DND-41 (cell line): ENCODE results near the gene CDK5.
A peak's percentile ranks its signal among the peaks of the same experiment; 100 is the strongest.

Experiments used
- ATAC-seq: fragments of 200-7000 bp; cut with Tn5 transposase; 3 replicates; pipeline ENCODE4 v1.9.1; 2021; ENCODE audit warnings: low read depth; ENCODE audit not compliant: insufficient read depth
- DNase-seq: peaks from one replicate; pipeline ENCODE4 v3.0.0-alpha.2; 2020
- H2AFZ ChIP-seq: 2 replicates; pipeline ENCODE4 v1.6.0; 2012; ENCODE audit warnings: low read depth, low read length
- H3K27ac ChIP-seq: 2 replicates; pipeline ENCODE4 v1.5.1; 2012; ENCODE audit warnings: low read length, inconsistent platforms
- H3K27me3 ChIP-seq: fragments of 200-600 bp; sonication (generic); 2 replicates; pipeline ENCODE4 v1.6.0; 2012; ENCODE audit warnings: low read length, mild to moderate bottlenecking, inconsistent platforms; ENCODE audit not compliant: insufficient read depth, poor library complexity
- H3K36me3 ChIP-seq: 2 replicates; pipeline ENCODE4 v1.5.1; 2012; ENCODE audit warnings: low read length, inconsistent platforms; ENCODE audit not compliant: insufficient read depth
- H3K4me1 ChIP-seq: 2 replicates; pipeline ENCODE4 v1.5.1; 2012; ENCODE audit warnings: mild to moderate bottlenecking, low read length; ENCODE audit not compliant: insufficient read depth
- H3K4me2 ChIP-seq: 2 replicates; pipeline ENCODE4 v1.6.0; 2012; ENCODE audit warnings: mild to moderate bottlenecking, moderate library complexity, low read length, inconsistent platforms; ENCODE audit not compliant: insufficient read depth
- H3K4me3 ChIP-seq, 2 experiments: fragments of 200-600 bp in 1 of 2; shearing (Covaris generic) in 1 of 2; 2 replicates each; pipeline ENCODE4 v1.5.1; 2012 to 2016; ENCODE audit warnings: inconsistent platforms in 2 of 2, low read length in 2 of 2, mild to moderate bottlenecking in 2 of 2, low read depth in 1 of 2, moderate library complexity in 1 of 2
- H3K79me2 ChIP-seq: 2 replicates; pipeline ENCODE4 v1.6.0; 2012; ENCODE audit warnings: low read length, inconsistent platforms; ENCODE audit not compliant: insufficient read depth
- H3K9ac ChIP-seq: 2 replicates; pipeline ENCODE4 v1.6.0; 2012; ENCODE audit warnings: low read depth, mild to moderate bottlenecking, inconsistent platforms, low read length, moderate library complexity
- H3K9me3 ChIP-seq: 2 replicates; pipeline ENCODE4 v1.5.1; 2012; ENCODE audit warnings: low read length, moderate library complexity, mild to moderate bottlenecking, inconsistent platforms; ENCODE audit not compliant: insufficient read depth, severe bottlenecking
- H4K20me1 ChIP-seq: 2 replicates; pipeline ENCODE4 v1.6.0; 2012; ENCODE audit warnings: low read length; ENCODE audit not compliant: insufficient read depth
- CTCF ChIP-seq: IDR thresholded peaks from 2 replicates; pipeline ENCODE4 v1.5.1; 2012; ENCODE audit warnings: borderline replicate concordance, low read length, moderate library complexity, mild to moderate bottlenecking; ENCODE audit not compliant: poor library complexity, severe bottlenecking; ENCODE audit errors: extremely low read depth
- EZH2 ChIP-seq: IDR thresholded peaks from 3 replicates; pipeline ENCODE4 v1.6.1; 2012; ENCODE audit warnings: borderline replicate concordance, low read depth, mild to moderate bottlenecking, moderate library complexity, low read length, inconsistent platforms; ENCODE audit not compliant: severe bottlenecking

Gene CDK5

GRCh38 chr7:151025924-151026671 is 31.6 kb downstream of the CDK5 start:
- Histone ChIP-seq H4K20me1 (0 out of 2 replicates have a peak, but pooled peaks cover 4% of the 10 kb centered on the region), H3K4me3 (no peak overlapping the region), H3K27ac (no peak overlapping the region), H3K9ac (no peak overlapping the region), H2AFZ (peak overlapping the region; percentile 49; the same call in 1 of the 2 replicates), H3K9me3 (no peaks in the 10 kb centered on the region), H3K36me3 (no peaks in the 10 kb centered on the region; the same call in 1 of the 2 replicates), H3K27me3 (peaks cover 3% of the 10 kb centered on the region), H3K4me2 (no peak overlapping the region), H3K79me2 (peaks cover 22% of the 10 kb centered on the region), H3K4me1 (peaks cover 24% of the 10 kb centered on the region)
- TF ChIP-seq CTCF: no peak
- no peak for TF ChIP-seq EZH2
- ATAC-seq (no peak), DNase-seq (no peak)

- Histone ChIP-seq H3K9me3 (no peaks in the 10 kb centered on the region), H3K36me3 (no peaks in the 10 kb centered on the region), H3K27me3 (peaks cover 6% of the 10 kb centered on the region), H3K27ac (no peak within 1 kb of the TSS), H3K4me3 (no peak within 1 kb of the TSS), H2AFZ (no peak within 1 kb of the TSS), H4K20me1 (no peaks in the 10 kb centered on the region), H3K4me1 (peaks cover 17% of the 10 kb centered on the region), H3K79me2 (peaks cover 12% of the 10 kb centered on the region), H3K9ac (no peak within 1 kb of the TSS), H3K4me2 (no peak within 1 kb of the TSS)
- no peak for ATAC-seq
- TF ChIP-seq EZH2: no peak
- no peak for TF ChIP-seq CTCF
- no peak for DNase-seq
Measured at GRCh38 chr7:151024435-151025056, 33.2 kb downstream of the CDK5 start, which contains the start of gene ATG9B. TSS of gene ATG9B (minus strand) at chr7:151024494. CDS start at chr7:151024423, 71 bp downstream.

- DNase-seq: no peak
- Histone ChIP-seq H3K27ac (no peak overlapping the region), H4K20me1 (no peaks in the 10 kb centered on the region), H2AFZ (no peak overlapping the region), H3K9me3 (no peaks in the 10 kb centered on the region), H3K4me2 (no peak overlapping the region), H3K4me1 (peaks cover 12% of the 10 kb centered on the region), H3K36me3 (no peaks in the 10 kb centered on the region), H3K4me3 (no peak overlapping the region), H3K27me3 (peaks cover 6% of the 10 kb centered on the region), H3K79me2 (no peaks in the 10 kb centered on the region), H3K9ac (no peak overlapping the region)
- TF ChIP-seq EZH2 (no peak), CTCF (no peak)
- ATAC-seq: no peak
Measured at GRCh38 chr7:151023232-151023631, 34.5 kb downstream of the CDK5 start.
